GM12873 (cell line): ENCODE measurements around the gene TMEM269.

Experiments used
- CTCF ChIP-seq: IDR thresholded peaks from 2 replicates; pipeline ENCODE4 v1.5.1; 2012; ENCODE audit warnings: low read depth, mild to moderate bottlenecking, moderate library complexity, low read length, control low read depth; ENCODE audit not compliant: insufficient read depth; ENCODE audit errors: missing control alignments

Gene TMEM269

GRCh38 chr1:42737986-42738677, 46.7 kb upstream of the TMEM269 start:
- no peak for TF ChIP-seq CTCF

- TF ChIP-seq CTCF: no peak
Measured at GRCh38 chr1:42738678-42739226, 46.0 kb upstream of the TMEM269 start.

GRCh38 chr1:42739753-42740700, 44.8 kb upstream of the TMEM269 start, which contains the start of gene CLDN19:
TSS of gene CLDN19 (minus strand) at chr1:42740236. CDS start at chr1:42740063, 173 bp downstream.
- no peak for TF ChIP-seq CTCF

GRCh38 chr1:42740851-42741580, 43.8 kb upstream of the TMEM269 start:
- no peak for TF ChIP-seq CTCF

GRCh38 chr1:42741706-42742105, 43.1 kb upstream of the TMEM269 start:
- TF ChIP-seq CTCF: no peak

- TF ChIP-seq CTCF: no peak
Measured at GRCh38 chr1:42742141-42742540, 42.6 kb upstream of the TMEM269 start.
